Kidney (tissue), 14 donors: Measurements from ENCODE around the gene TNXB. TPM values are rescaled to one million over a fixed set of nuclear protein-coding genes. Genes with fewer than 3 reads are reported as not detected.

Source experiments
- DNase-seq, 5 donors: peaks; one replicate each; pipeline ENCODE4 v3.0.0-alpha.2; 2013 to 2020
- FAIRE-seq: peaks from 2 replicates; lab custom pipeline; 2012; peaks lifted over from hg19 to GRCh38; lab: Jason Lieb, UNC
- H3K27ac ChIP-seq, 2 donors: one replicate each; pipeline ENCODE4 v1.7.0; 2013; ENCODE audit warnings: low read depth in 2 of 2, low read length in 2 of 2, inconsistent platforms in 1 of 2
- H3K27me3 ChIP-seq: one replicate; pipeline ENCODE4 v1.7.1; 2013; ENCODE audit warnings: low read length, inconsistent platforms; ENCODE audit not compliant: control insufficient read depth, insufficient read depth
- H3K36me3 ChIP-seq, 3 donors: one replicate each; pipeline versions ENCODE4 v1.7.0 to v1.7.1; 2013; ENCODE audit warnings: low read length in 3 of 3, control low read depth in 1 of 3, inconsistent platforms in 1 of 3; ENCODE audit not compliant: insufficient read depth in 3 of 3, control insufficient read depth in 2 of 3
- H3K4me1 ChIP-seq, 3 donors: one replicate each; pipeline versions ENCODE4 v1.7.0 to v1.7.1; 2013; ENCODE audit warnings: low read length in 3 of 3, inconsistent platforms in 1 of 3, low read depth in 1 of 3; ENCODE audit not compliant: control insufficient read depth in 2 of 3, insufficient read depth in 2 of 3
- H3K4me3 ChIP-seq, 3 donors: one replicate each; pipeline versions ENCODE4 v1.7.0 to v1.8.1; 2013; ENCODE audit warnings: low read length in 3 of 3, control low read depth in 1 of 3, inconsistent platforms in 1 of 3
- H3K9ac ChIP-seq, 3 donors: one replicate each; pipeline versions ENCODE4 v1.7.0 to v1.7.1; 2013; ENCODE audit warnings: low read length in 3 of 3, control low read depth in 1 of 3, inconsistent platforms in 1 of 3
- H3K9me3 ChIP-seq, 3 donors: one replicate each; pipeline versions ENCODE4 v1.7.0 to v1.7.1; 2013; ENCODE audit warnings: low read length in 3 of 3, control low read depth in 1 of 3, inconsistent platforms in 1 of 3; ENCODE audit not compliant: control insufficient read depth in 2 of 3, insufficient read depth in 1 of 3
- CTCF ChIP-seq: IDR thresholded peaks from 3 replicates; pipeline ENCODE4 v1.5.1; 2012; ENCODE audit warnings: mild to moderate bottlenecking, moderate library complexity, borderline replicate concordance; ENCODE audit not compliant: insufficient read depth; ENCODE audit errors: extremely low read depth
- intact Hi-C: fragments of 100-400 bp; cut with DNase I; formaldehyde crosslinking; loops from one replicate; pipeline ENCODE4 v1.11.1; 2022
- polyA plus RNA-seq: library from polyadenylated mRNA; stranded (reverse); fragments of 350-450 nt; fragmentation: Illumina TruSeq; extraction: RNeasy Lipid Tissue Mini Kit (QIAGEN cat#74804); gene quantifications from one replicate; pipeline ENCODE4 v1.2.3, GENCODE V29; 2014; ENCODE audit warnings: low read depth, low replicate concordance; ENCODE audit not compliant: insufficient read depth
- total RNA-seq: library from RNA; stranded (reverse); fragmentation: NEBNext Ultra II Directional; extraction: Animal tissue kit (Norgen Biotek cat#: 25700); gene quantifications from one replicate; pipeline ENCODE4 v1.2.1, GENCODE V29; 2021
- donor health status: control.
- donor health status: control.
- donor health status: control.
- donor health status: control.
- donor health status: control.
- donor health status: DM: yes; HTN: yes; CAD: no.
- donor health status: Normal renal cell carcinoma (clear cell type).

Gene TNXB
- total and polyA plus RNA-seq, 2 donors from 2014 or later: 13.3 to 88.2 TPM

GRCh38 chr6:32149092-32149755 is 40.1 kb upstream of the TNXB start:
- FAIRE-seq: no peak
- peak in 2 of 5 donors; percentile 23 to 67 for DNase-seq
- Histone ChIP-seq H3K27me3 (no peaks in the 10 kb centered on the region), H3K4me1 (peaks cover 4 to 9% (median 7%) of the 10 kb centered on the region in 3 donors), H3K27ac (no peak overlapping the region), H3K9ac (no peak overlapping the region), H3K9me3 (no peaks in the 10 kb centered on the region), H3K36me3 (no peaks in the 10 kb centered on the region), H3K4me3 (peak overlapping the region in 1 of 3 donors; percentile 51)
- TF ChIP-seq CTCF: no peak
- intact Hi-C loops: no loop called here

DNA sequence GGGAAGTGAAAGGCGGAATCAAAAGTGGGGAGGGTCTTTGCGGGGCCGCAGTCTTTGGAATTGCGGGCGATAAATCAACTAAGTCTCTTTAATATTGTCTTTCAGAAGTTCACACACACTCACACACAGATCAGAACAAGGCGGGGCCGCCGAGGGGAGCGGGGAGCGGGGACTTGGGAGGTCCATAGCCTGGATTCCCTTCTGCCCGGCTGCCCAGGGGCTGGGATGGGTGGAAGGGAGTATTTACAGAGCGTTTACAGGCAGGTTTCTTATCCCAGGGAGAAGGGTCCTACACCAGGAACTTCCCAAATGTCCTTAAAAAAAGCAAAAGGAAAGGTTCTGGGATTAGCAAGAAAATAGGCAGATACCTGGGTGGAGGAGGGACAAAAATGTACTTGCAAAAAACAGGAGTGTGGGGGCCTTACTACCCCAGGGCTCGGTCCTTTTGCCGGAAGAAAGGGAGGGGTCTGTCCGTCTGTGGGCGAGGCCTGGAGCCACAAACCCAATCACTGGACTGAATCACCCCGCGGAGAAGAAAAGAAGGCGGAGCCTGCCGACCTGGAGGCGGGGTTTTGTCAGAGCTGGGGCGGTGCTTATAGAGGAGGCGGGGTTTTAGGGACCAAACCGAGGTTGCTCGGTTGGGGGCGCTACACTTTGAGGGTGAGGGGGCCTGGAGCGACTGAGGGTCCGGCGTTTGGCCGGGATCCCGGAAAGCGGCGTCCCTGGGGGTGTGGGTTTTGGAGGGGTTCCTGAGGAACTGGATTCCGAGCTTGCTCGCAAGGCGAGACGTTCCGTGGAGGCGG is 39.4 kb upstream of the TNXB start:
- DNase-seq: peak; percentile 85 to 93 (median 90)
- peak overlapping the region in 2 of 3 donors; percentile 49 to 58 for H3K4me3 ChIP-seq
- H3K9me3 ChIP-seq: no peaks in the 10 kb centered on the region
- H3K36me3 ChIP-seq: no peaks in the 10 kb centered on the region
- TF ChIP-seq CTCF: no peak
- H3K9ac ChIP-seq: peak overlapping the region in 1 of 3 donors; percentile 36
- H3K4me1 ChIP-seq: peaks cover 4 to 9% (median 7%) of the 10 kb centered on the region in 3 donors
- FAIRE-seq: no peak
- no peaks in the 10 kb centered on the region for H3K27me3 ChIP-seq
- intact Hi-C loops: no loop called here
- no peak overlapping the region for H3K27ac ChIP-seq

GRCh38 chr6:32147401-32148132 is 38.4 kb upstream of the TNXB start:
- Histone ChIP-seq H3K9ac (no peak overlapping the region), H3K27ac (no peak overlapping the region), H3K4me3 (no peak overlapping the region), H3K36me3 (no peaks in the 10 kb centered on the region), H3K27me3 (no peaks in the 10 kb centered on the region), H3K4me1 (peaks cover 0 to 6% (median 6%) of the 10 kb centered on the region in 3 donors), H3K9me3 (no peaks in the 10 kb centered on the region)
- no peak for DNase-seq
- FAIRE-seq: no peak
- intact Hi-C loops: no loop called here
- TF ChIP-seq CTCF: no peak
